ENCODE measurements around the gene PAQR4. TPM values are rescaled to one million over a fixed set of nuclear protein-coding genes. Genes with fewer than 3 reads are reported as not detected.
A peak's percentile ranks its signal among the peaks of the same experiment; 100 is the strongest.

Gene PAQR4
- total and polyA plus RNA-seq, 2 of the 13 experiments (the other 11 are each of a cell fraction or from before 2014, with no cell fraction given) = 15.9 to 24.8 TPM

DNA sequence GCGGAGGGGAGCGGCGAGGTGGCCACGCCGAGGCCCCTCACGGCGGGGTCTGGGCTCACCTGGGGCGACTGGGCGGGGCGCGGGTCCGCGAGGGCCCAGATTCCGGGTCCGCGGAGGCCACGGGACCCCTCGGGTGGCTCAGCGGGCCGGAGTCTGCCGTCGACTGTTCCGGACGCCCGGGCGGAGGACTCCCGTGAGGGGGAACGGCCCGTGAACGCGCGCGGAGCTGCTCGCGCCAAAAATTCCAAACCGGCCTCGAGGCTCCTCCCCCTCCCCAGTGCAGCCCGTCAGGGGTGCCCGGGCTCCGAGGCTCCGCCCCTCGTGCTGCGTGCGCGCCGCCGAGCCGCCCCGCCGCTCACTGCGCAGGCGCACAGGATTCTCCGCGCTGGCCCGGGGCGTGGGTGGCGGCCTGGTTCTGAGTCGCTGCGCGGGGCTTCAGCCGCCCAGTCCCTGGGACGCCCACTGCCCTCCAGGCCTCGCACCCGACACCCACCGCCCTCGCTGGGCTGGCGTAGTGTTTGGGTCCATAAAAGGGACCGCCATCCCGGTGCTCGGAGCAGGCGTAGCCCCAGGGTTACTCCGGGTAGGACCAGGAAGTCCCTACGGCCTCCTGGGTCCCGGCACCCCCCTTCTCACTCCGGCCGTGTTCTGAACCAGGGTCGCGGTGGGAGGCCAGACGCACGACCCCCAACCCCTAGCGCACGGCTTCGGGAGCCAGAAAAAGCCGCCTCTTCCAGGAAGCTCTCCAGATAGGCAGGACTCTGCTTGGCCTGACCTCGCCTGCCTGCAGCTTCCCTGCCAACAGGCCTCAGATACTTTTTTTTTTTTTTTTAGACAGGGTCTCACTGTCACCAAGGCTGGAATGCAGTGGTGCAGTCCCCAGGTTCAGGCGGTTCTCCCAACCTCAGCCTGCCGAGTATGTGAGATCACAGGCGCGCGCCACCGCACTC lies 11.4 kb downstream of the PAQR4 start, which contains the start of gene PKMYT1 (continued):
- TF ChIP-seq, protein P1, sequence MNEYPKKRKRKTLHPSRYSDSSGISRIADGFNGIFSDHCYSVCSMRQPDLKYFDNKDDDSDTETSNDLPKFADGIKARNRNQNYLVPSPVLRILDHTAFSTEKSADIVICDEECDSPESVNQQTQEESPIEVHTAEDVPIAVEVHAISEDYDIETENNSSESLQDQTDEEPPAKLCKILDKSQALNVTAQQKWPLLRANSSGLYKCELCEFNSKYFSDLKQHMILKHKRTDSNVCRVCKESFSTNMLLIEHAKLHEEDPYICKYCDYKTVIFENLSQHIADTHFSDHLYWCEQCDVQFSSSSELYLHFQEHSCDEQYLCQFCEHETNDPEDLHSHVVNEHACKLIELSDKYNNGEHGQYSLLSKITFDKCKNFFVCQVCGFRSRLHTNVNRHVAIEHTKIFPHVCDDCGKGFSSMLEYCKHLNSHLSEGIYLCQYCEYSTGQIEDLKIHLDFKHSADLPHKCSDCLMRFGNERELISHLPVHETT (CRISPR knock-in tag; conservative IDR thresholded peaks at IDR 0.05) = no peak
- no peak for TF ChIP-seq SOX6 (IDR thresholded peaks at IDR 0.05)
- no peak; the same call in 1 of the 2 replicates for TF ChIP-seq SOX6 (CRISPR knock-in tag; IDR thresholded peaks at IDR 0.05)
- TF ChIP-seq, protein P2, sequence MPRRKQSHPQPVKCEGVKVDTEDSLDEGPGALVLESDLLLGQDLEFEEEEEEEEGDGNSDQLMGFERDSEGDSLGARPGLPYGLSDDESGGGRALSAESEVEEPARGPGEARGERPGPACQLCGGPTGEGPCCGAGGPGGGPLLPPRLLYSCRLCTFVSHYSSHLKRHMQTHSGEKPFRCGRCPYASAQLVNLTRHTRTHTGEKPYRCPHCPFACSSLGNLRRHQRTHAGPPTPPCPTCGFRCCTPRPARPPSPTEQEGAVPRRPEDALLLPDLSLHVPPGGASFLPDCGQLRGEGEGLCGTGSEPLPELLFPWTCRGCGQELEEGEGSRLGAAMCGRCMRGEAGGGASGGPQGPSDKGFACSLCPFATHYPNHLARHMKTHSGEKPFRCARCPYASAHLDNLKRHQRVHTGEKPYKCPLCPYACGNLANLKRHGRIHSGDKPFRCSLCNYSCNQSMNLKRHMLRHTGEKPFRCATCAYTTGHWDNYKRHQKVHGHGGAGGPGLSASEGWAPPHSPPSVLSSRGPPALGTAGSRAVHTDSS (CRISPR knock-in tag; conservative IDR thresholded peaks at IDR 0.05) = no peak
- no peak for TF ChIP-seq EHMT2 (IDR thresholded peaks at IDR 0.05; ENCODE audit: borderline replicate concordance, low read depth, low read length)
- TF ChIP-seq, protein P3, sequence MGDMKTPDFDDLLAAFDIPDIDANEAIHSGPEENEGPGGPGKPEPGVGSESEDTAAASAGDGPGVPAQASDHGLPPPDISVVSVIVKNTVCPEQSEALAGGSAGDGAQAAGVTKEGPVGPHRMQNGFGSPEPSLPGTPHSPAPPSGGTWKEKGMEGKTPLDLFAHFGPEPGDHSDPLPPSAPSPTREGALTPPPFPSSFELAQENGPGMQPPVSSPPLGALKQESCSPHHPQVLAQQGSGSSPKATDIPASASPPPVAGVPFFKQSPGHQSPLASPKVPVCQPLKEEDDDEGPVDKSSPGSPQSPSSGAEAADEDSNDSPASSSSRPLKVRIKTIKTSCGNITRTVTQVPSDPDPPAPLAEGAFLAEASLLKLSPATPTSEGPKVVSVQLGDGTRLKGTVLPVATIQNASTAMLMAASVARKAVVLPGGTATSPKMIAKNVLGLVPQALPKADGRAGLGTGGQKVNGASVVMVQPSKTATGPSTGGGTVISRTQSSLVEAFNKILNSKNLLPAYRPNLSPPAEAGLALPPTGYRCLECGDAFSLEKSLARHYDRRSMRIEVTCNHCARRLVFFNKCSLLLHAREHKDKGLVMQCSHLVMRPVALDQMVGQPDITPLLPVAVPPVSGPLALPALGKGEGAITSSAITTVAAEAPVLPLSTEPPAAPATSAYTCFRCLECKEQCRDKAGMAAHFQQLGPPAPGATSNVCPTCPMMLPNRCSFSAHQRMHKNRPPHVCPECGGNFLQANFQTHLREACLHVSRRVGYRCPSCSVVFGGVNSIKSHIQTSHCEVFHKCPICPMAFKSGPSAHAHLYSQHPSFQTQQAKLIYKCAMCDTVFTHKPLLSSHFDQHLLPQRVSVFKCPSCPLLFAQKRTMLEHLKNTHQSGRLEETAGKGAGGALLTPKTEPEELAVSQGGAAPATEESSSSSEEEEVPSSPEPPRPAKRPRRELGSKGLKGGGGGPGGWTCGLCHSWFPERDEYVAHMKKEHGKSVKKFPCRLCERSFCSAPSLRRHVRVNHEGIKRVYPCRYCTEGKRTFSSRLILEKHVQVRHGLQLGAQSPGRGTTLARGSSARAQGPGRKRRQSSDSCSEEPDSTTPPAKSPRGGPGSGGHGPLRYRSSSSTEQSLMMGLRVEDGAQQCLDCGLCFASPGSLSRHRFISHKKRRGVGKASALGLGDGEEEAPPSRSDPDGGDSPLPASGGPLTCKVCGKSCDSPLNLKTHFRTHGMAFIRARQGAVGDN (CRISPR knock-in tag; IDR thresholded peaks at IDR 0.05) = peak; percentile 70
- TF ChIP-seq, protein P4, sequence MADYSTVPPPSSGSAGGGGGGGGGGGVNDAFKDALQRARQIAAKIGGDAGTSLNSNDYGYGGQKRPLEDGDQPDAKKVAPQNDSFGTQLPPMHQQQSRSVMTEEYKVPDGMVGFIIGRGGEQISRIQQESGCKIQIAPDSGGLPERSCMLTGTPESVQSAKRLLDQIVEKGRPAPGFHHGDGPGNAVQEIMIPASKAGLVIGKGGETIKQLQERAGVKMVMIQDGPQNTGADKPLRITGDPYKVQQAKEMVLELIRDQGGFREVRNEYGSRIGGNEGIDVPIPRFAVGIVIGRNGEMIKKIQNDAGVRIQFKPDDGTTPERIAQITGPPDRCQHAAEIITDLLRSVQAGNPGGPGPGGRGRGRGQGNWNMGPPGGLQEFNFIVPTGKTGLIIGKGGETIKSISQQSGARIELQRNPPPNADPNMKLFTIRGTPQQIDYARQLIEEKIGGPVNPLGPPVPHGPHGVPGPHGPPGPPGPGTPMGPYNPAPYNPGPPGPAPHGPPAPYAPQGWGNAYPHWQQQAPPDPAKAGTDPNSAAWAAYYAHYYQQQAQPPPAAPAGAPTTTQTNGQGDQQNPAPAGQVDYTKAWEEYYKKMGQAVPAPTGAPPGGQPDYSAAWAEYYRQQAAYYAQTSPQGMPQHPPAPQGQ (CRISPR knock-in tag; IDR thresholded peaks at IDR 0.05; ENCODE audit: borderline replicate concordance) = no peak
- TF ChIP-seq SRY (CRISPR knock-in tag; IDR thresholded peaks at IDR 0.05) = 0 out of 2 replicates have a peak, but pooled peaks have one; percentile 53
- no peak for TF ChIP-seq NR1H2 (CRISPR knock-in tag; IDR thresholded peaks at IDR 0.05; ENCODE audit: borderline replicate concordance, low read depth)
- TF ChIP-seq ZNF274 (CRISPR knock-in tag; IDR thresholded peaks at IDR 0.05) = no peak; the same call in 1 of the 2 replicates
- TF ChIP-seq, protein P5, sequence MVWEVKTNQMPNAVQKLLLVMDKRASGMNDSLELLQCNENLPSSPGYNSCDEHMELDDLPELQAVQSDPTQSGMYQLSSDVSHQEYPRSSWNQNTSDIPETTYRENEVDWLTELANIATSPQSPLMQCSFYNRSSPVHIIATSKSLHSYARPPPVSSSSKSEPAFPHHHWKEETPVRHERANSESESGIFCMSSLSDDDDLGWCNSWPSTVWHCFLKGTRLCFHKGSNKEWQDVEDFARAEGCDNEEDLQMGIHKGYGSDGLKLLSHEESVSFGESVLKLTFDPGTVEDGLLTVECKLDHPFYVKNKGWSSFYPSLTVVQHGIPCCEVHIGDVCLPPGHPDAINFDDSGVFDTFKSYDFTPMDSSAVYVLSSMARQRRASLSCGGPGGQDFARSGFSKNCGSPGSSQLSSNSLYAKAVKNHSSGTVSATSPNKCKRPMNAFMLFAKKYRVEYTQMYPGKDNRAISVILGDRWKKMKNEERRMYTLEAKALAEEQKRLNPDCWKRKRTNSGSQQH (CRISPR knock-in tag; IDR thresholded peaks at IDR 0.05; ENCODE audit: low read depth) = no peak; the same call in 1 of the 2 replicates
- no peak; the same call in 1 of the 2 replicates for TF ChIP-seq ISX (CRISPR knock-in tag; conservative IDR thresholded peaks at IDR 0.05)
- TF ChIP-seq DNMT3B (CRISPR knock-in tag; conservative IDR thresholded peaks at IDR 0.05) = no peak
- TF ChIP-seq, protein P6, sequence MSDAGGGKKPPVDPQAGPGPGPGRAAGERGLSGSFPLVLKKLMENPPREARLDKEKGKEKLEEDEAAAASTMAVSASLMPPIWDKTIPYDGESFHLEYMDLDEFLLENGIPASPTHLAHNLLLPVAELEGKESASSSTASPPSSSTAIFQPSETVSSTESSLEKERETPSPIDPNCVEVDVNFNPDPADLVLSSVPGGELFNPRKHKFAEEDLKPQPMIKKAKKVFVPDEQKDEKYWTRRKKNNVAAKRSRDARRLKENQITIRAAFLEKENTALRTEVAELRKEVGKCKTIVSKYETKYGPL (CRISPR knock-in tag; IDR thresholded peaks at IDR 0.05) = peak; percentile 59; the same call in 1 of the 2 replicates
- 0 out of 2 replicates have a peak, but pooled peaks have one; percentile 44 for TF ChIP-seq MTA1 (CRISPR knock-in tag; IDR thresholded peaks at IDR 0.05; ENCODE audit: borderline replicate concordance)
